IPS-20b (cell line): ENCODE data around the gene IL24.

Experiments used
- H3K27ac ChIP-seq: one replicate; pipeline ENCODE4 v1.5.1; 2013; ENCODE audit warnings: low read length
- H3K27me3 ChIP-seq: 2 replicates; pipeline ENCODE4 v1.6.1; 2013; ENCODE audit warnings: mild to moderate bottlenecking, low read length, inconsistent platforms; ENCODE audit not compliant: insufficient read depth
- H3K36me3 ChIP-seq: 2 replicates; pipeline ENCODE4 v1.6.1; 2013; ENCODE audit warnings: low read depth, mild to moderate bottlenecking, inconsistent platforms, low read length, moderate library complexity; ENCODE audit not compliant: insufficient read depth
- H3K4me1 ChIP-seq: 2 replicates; pipeline ENCODE4 v1.6.1; 2013; ENCODE audit warnings: mild to moderate bottlenecking, control low read depth, inconsistent platforms, low read length, moderate library complexity; ENCODE audit not compliant: insufficient read depth
- H3K4me3 ChIP-seq: 2 replicates; pipeline ENCODE4 v1.5.1; 2013; ENCODE audit warnings: mild to moderate bottlenecking, low read length, inconsistent platforms
- H3K9ac ChIP-seq: 2 replicates; pipeline ENCODE4 v1.6.1; 2013; ENCODE audit warnings: low read depth, mild to moderate bottlenecking, inconsistent platforms, low read length, moderate library complexity
- H3K9me3 ChIP-seq: 2 replicates; pipeline ENCODE4 v1.6.1; 2013; ENCODE audit warnings: mild to moderate bottlenecking, low read depth, low read length, inconsistent platforms; ENCODE audit not compliant: insufficient read depth

IL24 gene

GRCh38 chr1:206933333-206933945 is 36.2 kb downstream of the IL24 start:
- Histone ChIP-seq H3K27me3 (no peaks in the 10 kb centered on the region), H3K36me3 (no peaks in the 10 kb centered on the region), H3K9ac (no peak overlapping the region), H3K4me1 (no peaks in the 10 kb centered on the region), H3K9me3 (no peaks in the 10 kb centered on the region), H3K27ac (no peak overlapping the region), H3K4me3 (no peak overlapping the region)

GRCh38 chr1:206935491-206936067 is 38.3 kb downstream of the IL24 start:
- no peak overlapping the region for H3K4me3 ChIP-seq
- H3K9me3 ChIP-seq, result no peaks in the 10 kb centered on the region
- no peaks in the 10 kb centered on the region for H3K36me3 ChIP-seq
- H3K9ac ChIP-seq, result no peak overlapping the region
- no peaks in the 10 kb centered on the region for H3K4me1 ChIP-seq
- H3K27me3 ChIP-seq, result no peaks in the 10 kb centered on the region
- H3K27ac ChIP-seq, result no peak overlapping the region

DNA sequence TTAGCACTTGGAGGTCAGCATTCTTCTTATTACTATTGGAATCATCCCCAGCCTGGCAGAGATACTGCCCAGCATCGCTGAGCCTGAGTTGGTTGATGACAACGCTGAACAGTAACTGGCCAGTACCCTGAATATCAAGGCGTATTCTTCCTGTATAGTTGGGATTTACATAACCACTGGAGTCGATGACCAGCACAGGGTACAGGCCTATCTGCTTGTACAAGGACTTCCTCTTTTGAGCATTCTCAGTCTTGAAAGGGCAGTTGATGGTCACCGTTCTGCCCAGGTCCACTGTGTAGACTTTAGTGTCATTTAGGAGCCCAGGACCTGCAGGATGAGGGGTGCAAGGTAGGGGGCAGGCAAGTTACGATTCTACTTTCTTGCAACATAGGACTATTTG is 40.2 kb downstream of the IL24 start:
- Histone ChIP-seq H3K9ac (no peak overlapping the region), H3K9me3 (no peaks in the 10 kb centered on the region), H3K27me3 (no peaks in the 10 kb centered on the region), H3K27ac (no peak overlapping the region), H3K36me3 (no peaks in the 10 kb centered on the region), H3K4me3 (no peak overlapping the region), H3K4me1 (no peaks in the 10 kb centered on the region)

- Histone ChIP-seq H3K9ac (no peak overlapping the region), H3K9me3 (no peaks in the 10 kb centered on the region), H3K27ac (no peak overlapping the region), H3K4me1 (no peaks in the 10 kb centered on the region), H3K36me3 (no peaks in the 10 kb centered on the region), H3K4me3 (no peak overlapping the region), H3K27me3 (no peaks in the 10 kb centered on the region)
Measured at GRCh38 chr1:206939131-206939530, 41.9 kb downstream of the IL24 start.

- H3K36me3 ChIP-seq, result no peaks in the 10 kb centered on the region
- no peaks in the 10 kb centered on the region for H3K27me3 ChIP-seq
- no peaks in the 10 kb centered on the region for H3K9me3 ChIP-seq
- no peak overlapping the region for H3K27ac ChIP-seq
- H3K9ac ChIP-seq, result no peak overlapping the region
- H3K4me3 ChIP-seq, result no peak overlapping the region
- H3K4me1 ChIP-seq, result no peaks in the 10 kb centered on the region
Measured at GRCh38 chr1:206939841-206940587, 42.8 kb downstream of the IL24 start.

- no peaks in the 10 kb centered on the region for H3K36me3 ChIP-seq
- no peaks in the 10 kb centered on the region for H3K9me3 ChIP-seq
- H3K9ac ChIP-seq, result no peak overlapping the region
- H3K4me1 ChIP-seq, result no peaks in the 10 kb centered on the region
- no peak overlapping the region for H3K4me3 ChIP-seq
- H3K27ac ChIP-seq, result no peak overlapping the region
- H3K27me3 ChIP-seq, result no peaks in the 10 kb centered on the region
Measured at GRCh38 chr1:206940588-206940936, 43.3 kb downstream of the IL24 start.

DNA sequence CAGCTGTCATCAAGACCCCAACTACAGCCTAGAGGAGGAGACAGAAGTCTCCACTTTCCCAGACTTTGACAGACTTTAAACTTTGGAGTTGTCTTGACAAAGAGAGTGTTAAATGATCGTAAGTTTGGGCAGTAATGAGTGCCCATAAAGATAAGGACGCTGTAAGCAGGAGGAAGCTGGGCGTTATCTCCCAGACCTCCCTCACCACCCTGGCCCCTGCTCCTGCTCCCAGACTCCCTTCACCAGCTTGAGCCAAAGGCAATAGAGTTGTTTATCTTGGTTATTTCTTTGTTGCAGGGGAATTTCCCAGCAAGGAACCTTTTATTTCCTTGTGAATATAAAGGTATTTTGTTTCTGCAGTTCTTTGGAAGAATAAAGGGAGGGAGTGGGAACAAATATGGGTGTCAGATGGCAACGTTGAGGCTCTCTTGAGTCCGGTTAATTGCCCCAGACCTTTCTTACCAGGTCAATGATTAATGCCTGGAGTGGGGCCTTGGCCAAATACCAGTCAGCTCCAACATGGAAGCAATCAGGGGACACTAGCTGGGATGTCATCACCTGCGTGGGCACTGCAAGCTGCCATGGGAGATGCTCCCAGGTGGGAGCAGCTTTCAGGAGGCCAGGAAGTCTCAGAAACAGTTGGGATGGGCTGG is 44.6 kb downstream of the IL24 start:
- Histone ChIP-seq H3K4me1 (no peaks in the 10 kb centered on the region), H3K27ac (no peak overlapping the region), H3K9ac (no peak overlapping the region), H3K9me3 (no peaks in the 10 kb centered on the region), H3K27me3 (no peaks in the 10 kb centered on the region), H3K4me3 (no peak overlapping the region), H3K36me3 (no peaks in the 10 kb centered on the region)

GRCh38 chr1:206944703-206945102 is 47.5 kb downstream of the IL24 start:
- Histone ChIP-seq H3K9me3 (no peaks in the 10 kb centered on the region), H3K9ac (no peak overlapping the region), H3K27ac (no peak overlapping the region), H3K4me3 (no peak overlapping the region), H3K27me3 (no peaks in the 10 kb centered on the region), H3K4me1 (no peaks in the 10 kb centered on the region), H3K36me3 (no peaks in the 10 kb centered on the region)

DNA sequence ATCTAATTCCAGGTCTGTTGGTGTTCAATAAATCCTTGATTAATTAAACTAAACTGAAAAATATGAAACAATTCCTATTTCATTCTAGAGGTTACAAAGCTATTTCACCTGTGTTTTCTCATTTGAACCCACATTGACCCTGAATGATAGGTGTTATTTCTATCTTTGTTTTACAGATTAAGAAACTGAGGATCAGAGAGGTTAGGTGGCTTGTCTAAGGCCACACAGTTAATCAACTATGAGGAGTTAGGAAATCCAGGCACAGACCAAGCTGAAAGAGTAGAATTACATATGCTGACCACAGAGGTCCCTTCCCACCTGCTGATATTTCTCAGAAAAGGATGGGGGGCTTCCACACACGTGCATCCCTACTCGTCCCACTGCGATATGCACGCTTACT is 48.5 kb downstream of the IL24 start:
- H3K4me1 ChIP-seq, result no peaks in the 10 kb centered on the region
- H3K27ac ChIP-seq, result no peak overlapping the region
- H3K27me3 ChIP-seq, result no peaks in the 10 kb centered on the region
- H3K9ac ChIP-seq, result no peak overlapping the region
- H3K9me3 ChIP-seq, result no peaks in the 10 kb centered on the region
- no peaks in the 10 kb centered on the region for H3K36me3 ChIP-seq
- no peak overlapping the region for H3K4me3 ChIP-seq

- Histone ChIP-seq H3K27me3 (no peaks in the 10 kb centered on the region), H3K27ac (no peak within 1 kb of the TSS), H3K4me3 (no peak within 1 kb of the TSS), H3K36me3 (no peaks in the 10 kb centered on the region), H3K9ac (no peak within 1 kb of the TSS), H3K4me1 (no peaks in the 10 kb centered on the region), H3K9me3 (no peaks in the 10 kb centered on the region)
Measured at GRCh38 chr1:206946261-206946660, 49.0 kb downstream of the IL24 start, which contains the start of gene PIGR. Gene PIGR, minus strand, starts transcription at chr1:206946466. Its CDS starts 5,935 bp downstream, at chr1:206940531.

DNA sequence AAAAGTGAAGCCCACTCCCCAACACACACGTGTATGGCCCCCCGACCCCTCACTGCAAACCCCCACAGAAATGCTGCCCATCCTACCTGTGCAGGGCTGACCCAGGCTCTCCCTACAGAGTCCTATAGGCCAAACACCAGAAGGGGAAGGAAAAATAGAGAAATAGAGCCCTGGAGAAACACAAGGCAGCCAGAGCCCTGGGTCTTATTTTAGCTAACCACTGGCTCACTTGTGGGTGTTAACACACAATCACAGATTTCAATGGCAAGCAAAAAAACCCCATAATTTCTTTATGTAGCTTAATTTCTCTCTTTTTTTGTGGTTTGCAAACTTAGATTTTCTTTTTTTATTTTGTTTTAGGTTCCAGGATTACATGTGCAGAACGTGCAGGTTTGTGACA is 50.0 kb downstream of the IL24 start:
- no peaks in the 10 kb centered on the region for H3K27me3 ChIP-seq
- no peaks in the 10 kb centered on the region for H3K36me3 ChIP-seq
- H3K9me3 ChIP-seq, result no peaks in the 10 kb centered on the region
- no peaks in the 10 kb centered on the region for H3K4me1 ChIP-seq
- no peak overlapping the region for H3K27ac ChIP-seq
- H3K4me3 ChIP-seq, result no peak overlapping the region
- no peak overlapping the region for H3K9ac ChIP-seq

DNA sequence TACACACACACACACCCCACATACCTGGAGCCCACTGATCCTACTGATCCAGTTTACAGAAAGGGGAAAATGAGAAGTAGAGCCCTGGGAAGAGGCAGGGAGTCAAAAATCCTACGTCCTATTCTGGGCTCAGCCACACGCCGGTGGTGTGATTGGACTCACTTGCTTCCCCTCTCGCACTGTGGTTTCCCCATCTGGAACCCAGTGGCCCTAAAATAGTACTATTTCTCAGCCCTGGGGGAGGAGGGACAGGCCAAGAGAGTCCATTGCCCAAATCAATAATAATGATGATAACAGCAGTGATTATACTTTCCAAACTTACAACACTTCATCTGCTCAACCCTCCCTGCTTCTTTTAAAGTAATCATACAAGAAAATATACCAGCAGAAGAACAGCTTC is 52.0 kb downstream of the IL24 start:
- H3K4me1 ChIP-seq, result no peaks in the 10 kb centered on the region
- no peaks in the 10 kb centered on the region for H3K36me3 ChIP-seq
- no peaks in the 10 kb centered on the region for H3K9me3 ChIP-seq
- H3K4me3 ChIP-seq, result no peak overlapping the region
- no peak overlapping the region for H3K9ac ChIP-seq
- H3K27me3 ChIP-seq, result no peaks in the 10 kb centered on the region
- H3K27ac ChIP-seq, result no peak overlapping the region
